UCSD-AML1 (cell line): ENCODE data around the gene MCM10.
"Not testable (repeated sequence)": the region's sequence is repeated elsewhere in the genome, so short reads cannot be mapped to it uniquely, and the experiment has no call there.

ENCODE experiments used
- DNase-seq: peaks from one replicate; lab custom pipeline; 2025; ENCODE audit not compliant: unreplicated experiment; lab: John Stamatoyannopoulos, UW

MCM10 gene

GRCh38 chr10:13160934-13161856 is at the start of gene MCM10:
TSS of gene MCM10 (plus strand) at chr10:13161558. CDS start at chr10:13164203, 2,645 bp downstream.
- DNase-seq, result peak; percentile 97

- DNase-seq, result no peak
Measured at GRCh38 chr10:13113544-13113943, 47.8 kb upstream of the MCM10 start.

GRCh38 chr10:13115832-13116803 is 45.2 kb upstream of the MCM10 start:
- DNase-seq, result no peak

DNA sequence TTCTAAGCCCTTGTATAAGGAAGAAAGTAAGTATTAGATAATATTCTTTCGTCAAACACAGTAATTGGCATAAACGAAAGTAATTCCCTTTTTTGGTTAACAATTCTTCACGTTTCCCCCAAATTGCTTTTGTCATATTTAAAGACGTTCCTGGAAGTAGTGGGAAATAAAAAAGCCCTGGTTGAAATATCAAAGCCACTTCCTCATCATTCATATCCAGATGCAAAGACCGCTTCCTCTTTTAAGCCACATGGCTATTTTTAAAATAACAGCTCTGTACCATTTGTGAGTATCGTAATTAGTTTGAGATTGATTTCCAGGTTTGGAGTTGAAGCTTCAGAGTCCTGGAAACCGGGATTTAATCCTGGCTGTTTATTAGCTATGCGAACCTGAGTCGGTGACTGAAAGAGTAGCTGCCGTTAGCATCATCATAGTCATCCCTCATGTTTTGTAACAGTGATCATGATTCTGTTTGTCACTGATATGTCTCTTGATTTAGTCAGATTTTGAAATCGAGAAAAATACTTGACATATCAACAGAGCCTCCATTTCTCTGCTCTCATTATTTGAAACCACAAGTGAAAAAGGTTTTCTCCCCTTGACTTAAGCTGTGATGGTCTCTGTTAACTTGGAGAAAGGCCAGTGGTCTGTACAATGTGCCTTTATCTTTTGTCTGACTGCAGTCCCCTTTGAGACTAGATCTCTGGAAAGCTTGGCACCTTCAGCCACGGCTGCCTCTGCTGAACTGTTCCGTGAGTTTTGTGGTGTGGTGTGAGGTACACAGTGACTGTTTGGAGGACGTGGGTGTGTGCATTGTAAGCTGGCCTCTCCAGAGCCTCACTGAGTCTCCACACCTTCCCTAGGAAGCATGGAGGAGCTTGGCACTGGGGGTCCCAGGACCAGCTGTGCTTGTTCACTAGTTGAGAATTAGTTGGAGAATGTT is 43.2 kb upstream of the MCM10 start:
- no peak for DNase-seq

DNA sequence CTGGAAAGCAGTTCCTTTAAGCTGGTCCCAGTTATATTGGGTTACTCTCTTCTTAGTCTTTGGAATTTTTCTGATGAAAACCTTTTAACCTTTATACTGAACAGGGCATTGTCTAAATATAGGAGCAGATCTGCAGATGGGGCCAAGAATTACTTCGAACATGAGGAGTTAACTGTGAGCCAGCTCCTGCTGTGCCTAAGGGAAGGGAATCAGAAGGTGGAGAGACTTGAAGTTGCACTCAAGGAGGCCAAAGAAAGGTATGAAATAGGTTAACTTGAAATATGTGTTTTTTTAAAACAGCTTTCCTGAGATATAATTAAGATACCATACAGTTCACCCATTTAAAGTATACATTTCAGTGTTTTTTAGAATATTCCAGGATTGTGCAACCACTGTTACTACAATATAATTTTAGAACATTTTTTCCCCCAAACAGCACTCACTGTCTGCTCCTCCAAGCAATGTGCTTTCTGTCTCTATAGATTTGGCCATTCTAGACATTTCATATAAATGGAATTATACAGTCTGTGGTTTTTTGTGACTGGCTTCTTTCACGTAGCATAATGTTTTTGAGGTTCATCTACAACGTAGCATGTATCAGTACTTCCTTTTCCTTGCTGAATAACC is 42.5 kb upstream of the MCM10 start:
- DNase-seq, result no peak

GRCh38 chr10:13120786-13121499 is 40.4 kb upstream of the MCM10 start:
- DNase-seq, result no peak

- no peak for DNase-seq
Measured at GRCh38 chr10:13121500-13121854, 39.9 kb upstream of the MCM10 start.

DNA sequence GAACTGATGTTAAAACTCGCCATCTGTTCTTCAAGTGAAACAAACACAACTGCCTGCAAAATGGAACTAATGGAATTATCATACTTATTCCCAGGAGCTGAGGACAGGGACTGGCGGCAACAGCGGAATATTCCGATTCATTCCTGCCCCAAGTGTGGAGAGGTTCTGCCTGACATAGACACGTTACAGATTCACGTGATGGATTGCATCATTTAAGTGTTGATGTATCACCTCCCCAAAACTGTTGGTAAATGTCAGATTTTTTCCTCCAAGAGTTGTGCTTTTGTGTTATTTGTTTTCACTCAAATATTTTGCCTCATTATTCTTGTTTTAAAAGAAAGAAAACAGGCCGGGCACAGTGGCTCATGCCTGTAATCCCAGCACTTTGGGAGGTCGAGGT is 24.7 kb upstream of the MCM10 start:
- DNase-seq, result no peak

GRCh38 chr10:13139150-13139549 is 22.2 kb upstream of the MCM10 start:
- DNase-seq, result no peak

DNA sequence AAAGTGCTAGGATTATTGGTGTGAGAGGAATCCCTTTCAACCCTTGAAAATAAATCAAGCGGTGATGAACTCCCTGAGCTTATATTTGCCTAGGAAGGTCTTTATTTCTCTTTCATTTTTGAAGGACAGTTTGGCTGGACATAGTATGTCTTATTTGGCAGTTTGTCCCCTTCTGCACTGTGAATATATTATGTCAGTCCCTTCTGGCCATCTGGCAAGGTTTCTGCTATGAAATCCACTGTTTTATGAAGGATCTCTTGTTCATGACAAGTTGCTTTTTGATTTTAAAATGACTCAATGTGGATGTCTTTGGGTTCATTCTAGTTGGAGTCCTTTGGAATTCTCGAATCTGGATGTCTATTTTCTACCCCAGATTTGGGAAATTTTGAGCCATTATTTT is 21.7 kb upstream of the MCM10 start:
- DNase-seq, result no peak

- DNase-seq, result no peak
Measured at GRCh38 chr10:13140627-13141190, 20.6 kb upstream of the MCM10 start.

DNA sequence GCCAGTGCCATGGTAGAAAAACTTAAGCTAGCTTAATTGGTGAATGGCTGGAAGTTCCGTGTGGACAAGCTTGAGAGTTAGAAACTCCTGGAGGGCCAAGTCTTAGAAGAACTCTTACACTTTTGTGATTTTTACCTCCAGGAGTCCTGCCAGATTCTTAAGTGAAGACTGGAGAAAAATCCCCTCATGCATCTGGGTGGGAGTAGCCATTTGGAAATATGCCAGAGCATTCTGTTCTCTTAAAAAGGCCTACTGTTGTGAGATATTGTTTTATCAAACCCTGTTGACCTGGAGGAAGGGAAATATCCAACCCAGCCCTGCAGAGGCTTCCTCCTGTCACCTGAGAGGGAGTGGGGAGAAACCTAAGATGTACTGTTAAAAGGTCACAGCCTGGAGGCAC is 17.6 kb upstream of the MCM10 start:
- DNase-seq, result no peak

DNA sequence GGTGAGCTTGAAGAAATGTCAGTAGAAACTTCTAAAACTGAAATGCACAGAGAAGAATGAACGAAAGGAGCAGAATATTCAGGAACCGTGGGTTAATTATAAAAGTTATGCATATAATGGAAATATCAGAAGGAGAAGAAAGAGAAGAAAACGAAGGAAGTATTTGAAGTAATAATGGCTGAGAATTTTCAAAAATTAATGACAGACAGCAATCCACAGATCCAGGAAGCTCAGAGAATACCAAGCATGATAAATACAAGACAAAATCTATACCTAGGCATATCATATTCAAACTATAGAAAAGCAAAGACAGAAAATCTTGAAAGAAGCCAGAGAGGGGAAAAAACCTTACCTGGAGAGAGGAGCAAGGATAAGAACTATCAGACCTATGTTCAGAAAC is 16.5 kb upstream of the MCM10 start:
- DNase-seq, result no peak

DNA sequence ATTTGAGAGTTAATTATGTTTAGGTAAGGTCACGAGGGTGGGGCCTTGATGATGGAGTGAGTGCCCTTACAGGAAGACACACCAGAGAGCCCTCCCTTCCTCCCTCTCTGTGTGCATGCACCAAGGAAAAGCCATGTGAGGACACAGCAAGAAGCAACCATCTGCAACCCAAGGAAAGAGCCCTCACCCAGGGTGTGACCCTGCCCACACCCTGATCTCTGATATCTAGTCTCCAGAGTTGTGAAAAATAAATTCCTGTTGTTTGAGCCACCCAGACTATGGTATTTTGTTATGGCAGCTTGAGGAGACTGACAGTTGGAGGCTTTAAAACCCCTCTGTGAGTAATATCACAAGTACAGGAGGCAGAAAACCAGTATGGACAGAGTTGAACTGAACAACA is 15.0 kb upstream of the MCM10 start:
- DNase-seq, result no peak

GRCh38 chr10:13147161-13147560 is 14.2 kb upstream of the MCM10 start:
- DNase-seq, result no peak

DNA sequence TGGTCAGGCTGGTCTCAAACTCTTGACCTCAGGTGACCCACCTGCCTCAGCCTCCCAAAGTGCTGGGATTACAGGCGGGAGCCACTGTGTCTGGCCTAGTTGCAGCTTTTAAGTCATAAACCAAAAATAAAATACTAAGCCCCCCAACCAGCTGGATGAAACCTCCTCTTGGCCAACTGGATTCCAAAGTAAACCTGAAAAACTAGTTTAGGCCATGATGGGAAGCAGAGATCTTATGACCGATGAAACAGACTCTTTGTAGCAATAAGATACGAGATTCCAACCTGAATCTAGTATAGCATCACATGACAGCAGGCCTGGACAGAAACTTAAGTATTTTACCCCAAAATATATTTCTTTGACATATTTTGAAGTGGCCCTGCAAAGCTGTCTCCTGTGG is 9.1 kb upstream of the MCM10 start:
- DNase-seq, result no peak

DNA sequence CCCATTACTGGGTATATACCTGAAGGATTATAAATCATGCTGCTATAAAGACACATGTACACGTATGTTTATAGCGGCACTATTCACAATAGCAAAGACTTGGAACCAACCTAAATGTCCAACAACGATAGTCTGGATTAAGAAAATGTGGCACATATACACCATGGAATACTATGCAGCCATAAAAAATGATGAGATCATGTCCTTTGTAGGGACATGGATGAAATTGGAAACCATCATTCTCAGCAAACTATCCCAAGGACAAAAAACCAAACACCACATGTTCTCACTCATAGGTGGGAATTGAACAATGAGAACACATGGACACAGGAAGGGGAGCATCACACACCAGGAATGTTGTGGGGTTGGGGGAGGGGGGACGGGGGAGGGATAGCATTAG is 5.5 kb upstream of the MCM10 start:
- DNase-seq, result not testable (repeated sequence)

- no peak for DNase-seq
Measured at GRCh38 chr10:13158401-13158800, 3.0 kb upstream of the MCM10 start.

DNA sequence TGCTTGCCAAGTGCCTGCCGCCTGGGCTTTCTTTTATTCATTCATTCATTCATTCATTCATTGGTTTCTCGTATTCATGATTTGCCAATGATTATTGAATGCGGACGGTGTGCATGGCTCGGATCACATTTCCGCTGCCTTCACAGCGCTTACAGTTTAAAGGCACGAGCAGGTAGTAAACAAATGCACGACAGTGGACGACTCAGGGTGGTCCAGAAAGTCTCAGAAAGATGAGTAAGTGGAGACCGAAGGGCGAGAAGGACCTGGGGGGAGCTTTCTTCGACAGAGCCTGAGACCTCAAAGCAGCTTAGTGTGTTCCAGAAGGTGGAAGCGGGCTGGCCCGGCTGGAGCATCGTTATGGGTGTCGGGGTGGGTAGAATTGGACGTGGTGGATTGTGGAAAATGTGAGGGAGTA is 506 bp downstream of the MCM10 start:
- peak; percentile 33 for DNase-seq
